GM19351 (cell line): ENCODE results near the gene PIK3R6.

Source experiments
- ATAC-seq: cut with Tn5 transposase; IDR thresholded peaks from one replicate; pipeline ENCODE4 v1.9.1; 2021; ENCODE audit warnings: mild to moderate bottlenecking, moderate library complexity; ENCODE audit not compliant: unreplicated experiment

The PIK3R6 gene

DNA sequence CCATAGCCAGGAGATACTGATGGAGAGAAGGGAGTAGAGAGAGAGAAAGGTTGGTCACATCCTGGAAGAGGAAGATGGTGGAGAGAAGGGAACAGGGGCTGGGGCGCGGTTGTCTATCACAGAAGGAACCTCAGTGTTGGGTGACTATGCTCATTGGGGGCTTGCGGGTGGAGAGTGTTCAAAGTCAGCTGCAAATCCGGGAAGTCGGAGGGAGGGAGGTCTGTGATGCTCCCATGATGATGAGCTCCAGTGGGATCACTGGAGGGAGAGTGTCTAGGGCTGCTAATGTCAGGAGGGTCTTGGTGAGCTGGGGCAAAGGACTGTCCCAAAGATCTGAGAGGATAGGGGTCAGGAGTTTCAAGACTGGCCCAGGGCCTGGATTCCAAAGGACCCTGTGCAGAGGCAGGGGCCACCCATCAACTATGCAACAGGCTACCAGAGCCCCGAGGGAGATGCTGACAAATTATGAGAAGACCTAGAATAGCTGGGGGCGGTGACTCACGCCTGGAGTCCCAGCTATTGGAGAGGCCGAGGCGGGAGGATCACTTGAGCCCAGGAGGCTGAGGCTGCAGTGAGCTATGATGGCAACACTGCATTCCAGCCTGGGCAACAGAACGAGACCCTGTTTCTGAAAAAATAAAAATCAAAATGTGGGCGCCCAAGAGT is 111.8 kb downstream of the PIK3R6 start:
- no peak for ATAC-seq

DNA sequence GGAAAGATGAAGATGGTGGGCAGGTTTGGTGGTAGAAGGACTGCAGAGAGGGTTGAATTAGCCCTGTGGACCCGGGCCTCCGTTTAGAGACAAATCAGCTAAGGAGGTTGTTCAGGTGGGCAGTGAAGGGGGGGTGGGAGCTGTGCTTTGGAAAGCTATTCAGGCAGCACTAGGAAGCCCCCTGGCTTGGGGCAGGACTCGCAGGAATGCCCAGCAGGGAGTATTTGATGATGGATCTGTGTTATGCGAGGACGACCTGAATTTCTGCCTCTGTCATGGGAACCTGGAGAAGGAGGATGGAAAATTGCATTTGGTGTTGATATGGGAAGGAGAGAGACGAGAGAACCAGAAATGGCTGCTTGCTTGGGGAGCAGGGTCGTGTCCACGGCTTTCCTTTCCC is 112.6 kb downstream of the PIK3R6 start:
- no peak for ATAC-seq

DNA sequence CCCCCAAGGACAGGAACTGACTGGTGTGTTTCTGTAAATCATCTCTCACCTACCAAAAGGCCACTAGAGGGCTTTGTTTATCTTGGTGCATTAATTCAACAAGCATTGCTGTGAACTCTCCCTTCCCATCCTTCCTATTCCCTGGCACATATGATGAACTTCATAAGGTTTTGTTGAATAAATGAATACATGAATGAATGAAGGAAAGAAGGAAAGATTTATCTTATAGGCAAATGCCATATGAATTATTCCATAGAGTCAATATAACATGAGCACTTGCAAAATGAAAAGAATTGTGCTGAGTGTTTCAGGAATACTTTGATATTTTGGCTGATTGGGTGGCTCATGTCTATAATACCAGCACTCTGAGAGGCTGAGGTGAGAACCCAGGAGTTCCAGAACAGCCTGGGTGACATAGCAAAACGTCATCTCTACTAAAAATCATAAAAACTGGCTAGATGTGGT is 113.5 kb downstream of the PIK3R6 start:
- no peak for ATAC-seq

GRCh38 chr17:8753136-8753975 is 114.1 kb downstream of the PIK3R6 start:
- no peak for ATAC-seq
